Pancreas (tissue), 10 donors: ENCODE data around the gene EFHD2. TPM values are rescaled to one million over a fixed set of nuclear protein-coding genes. Genes with fewer than 3 reads are reported as not detected.
A peak's percentile ranks its signal among the peaks of the same experiment; 100 is the strongest.

ENCODE experiments used
- ATAC-seq, 4 donors: fragments of 200-7000 bp; cut with Tn5 transposase; one replicate each; pipeline versions ENCODE4 v1.8.0 to v1.9.1; 2020; ENCODE audit warnings: mild to moderate bottlenecking in 4 of 4, moderate library complexity in 4 of 4
- DNase-seq, 6 donors: peaks; one replicate each; pipeline ENCODE4 v3.0.0-alpha.2; 2020
- FAIRE-seq: peaks from 2 replicates; lab custom pipeline; 2012; peaks lifted over from hg19 to GRCh38; lab: Jason Lieb, UNC
- H3K27ac ChIP-seq, 4 donors: fragments of 200-600 bp; sonication (generic); 1 replicate in 3 of 4; 2 replicates in 1 of 4; pipeline versions ENCODE4 v1.5.0 to v1.8.0; 2020
- H3K27me3 ChIP-seq, 4 donors: fragments of 200-600 bp; one replicate each; pipeline ENCODE4 v1.8.0; 2021
- H3K36me3 ChIP-seq, 3 donors: fragments of 200-600 bp; sonication (generic) in 1 of 3; one replicate each; pipeline versions ENCODE4 v1.5.0 to v1.8.0; 2020 to 2021
- H3K4me1 ChIP-seq, 3 donors: fragments of 200-600 bp; one replicate each; pipeline ENCODE4 v1.8.0; 2021
- H3K4me3 ChIP-seq, 4 donors: fragments of 200-600 bp; sonication (generic) in 2 of 4; one replicate each; pipeline versions ENCODE4 v1.5.0 to v1.8.0; 2020 to 2021
- H3K9me3 ChIP-seq, 4 donors: fragments of 200-600 bp; one replicate each; pipeline ENCODE4 v1.8.0; 2021
- WGBS, 2 donors: extraction: QIAGEN DNeasy Blood & Tissue Kit; methylation state at CpG; one replicate each; pipeline ENCODE4 v1.1.7; 2013; 5-methylcytosine and 5-hydroxymethylcytosine counted together
- intact Hi-C, 3 donors: fragments of 100-400 bp; cut with DNase I; formaldehyde crosslinking; loops; one replicate each; pipeline versions ENCODE4 v1.11.1 to v1.14.2; 2022
- polyA plus RNA-seq, 2 donors: library from polyadenylated mRNA; stranded (reverse); fragments of 200-250 nt; gene quantifications; one replicate each; pipeline ENCODE4 v1.2.3, GENCODE V29; 2013
- total RNA-seq, 6 donors: library from RNA; stranded (reverse); fragmentation: NEBNext Ultra II Directional in 4 of 6; extraction: Animal tissue kit (Norgen Biotek cat#: 25700) in 4 of 6; gene quantifications; one replicate each; pipeline versions ENCODE4 v1.2.1 to v1.2.4, GENCODE V29; 2021 to 2023
- TF ChIP-seq, protein P1 (sequence below), 4 donors: fragments of 200-600 bp; sonication (generic) in 3 of 4; IDR thresholded peaks; one replicate each; pipeline versions ENCODE4 v1.5.0 to v1.8.0; 2021; ENCODE audit warnings: antibody characterized with exemption in 4 of 4
- donor health status: healthy with polysubstance abuse.
- donor health status: DM: no; HTN: no; CAD: no; lungs with moderate emphysema.
- donor health status: DM: no; HTN: no; CAD: no.
- donor health status: control.
- donor health status: control.
- donor health status: Bipolar disorder and iron deficiency.
- donor health status: DM: yes; HTN: yes; CAD: no.
- donor health status: DM: no; HTN: no; CAD: no.
- donor health status: DM: no; HTN: no; CAD: no.
- donor health status: DM: yes; HTN: yes; CAD: no.

The EFHD2 gene
- total and polyA plus RNA-seq, 8 donors = 30.5 to 47.4 (median 38.8) TPM

DNA sequence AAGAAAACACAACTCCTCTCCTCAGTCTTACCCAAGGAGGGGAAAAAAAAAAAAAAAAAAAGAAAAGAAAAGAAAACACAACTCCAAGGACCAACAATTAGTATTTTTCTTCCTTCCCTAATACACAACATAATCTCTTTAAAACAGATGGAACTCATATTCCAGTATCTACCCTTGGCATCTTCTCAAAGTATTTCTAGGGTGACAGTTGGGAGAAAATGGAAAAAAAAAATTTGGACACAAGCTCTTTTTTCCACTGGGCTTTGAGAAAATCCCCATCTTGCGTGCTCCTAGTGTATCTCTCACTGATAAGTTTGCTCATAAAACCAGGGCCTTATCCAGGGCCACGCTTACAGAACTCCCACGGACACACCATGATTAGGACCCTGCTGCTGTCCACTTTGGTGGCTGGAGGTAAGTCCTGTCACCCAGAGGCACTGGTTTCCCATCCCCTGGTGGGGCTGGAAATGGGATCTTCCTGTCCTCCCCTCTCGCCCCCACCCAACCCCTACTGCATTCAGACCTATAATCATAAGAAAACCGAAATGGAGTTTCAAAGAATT, 66.1 kb downstream of the EFHD2 start, which contains the start of gene CELA2B:
Gene CELA2B, plus strand, starts transcription at position 353 of the 563 bp plus-strand sequence. Its CDS starts 22 bp downstream, at position 375.
- intact Hi-C loops = no loop called here
- no peak for DNase-seq
- TF ChIP-seq, protein P1, sequence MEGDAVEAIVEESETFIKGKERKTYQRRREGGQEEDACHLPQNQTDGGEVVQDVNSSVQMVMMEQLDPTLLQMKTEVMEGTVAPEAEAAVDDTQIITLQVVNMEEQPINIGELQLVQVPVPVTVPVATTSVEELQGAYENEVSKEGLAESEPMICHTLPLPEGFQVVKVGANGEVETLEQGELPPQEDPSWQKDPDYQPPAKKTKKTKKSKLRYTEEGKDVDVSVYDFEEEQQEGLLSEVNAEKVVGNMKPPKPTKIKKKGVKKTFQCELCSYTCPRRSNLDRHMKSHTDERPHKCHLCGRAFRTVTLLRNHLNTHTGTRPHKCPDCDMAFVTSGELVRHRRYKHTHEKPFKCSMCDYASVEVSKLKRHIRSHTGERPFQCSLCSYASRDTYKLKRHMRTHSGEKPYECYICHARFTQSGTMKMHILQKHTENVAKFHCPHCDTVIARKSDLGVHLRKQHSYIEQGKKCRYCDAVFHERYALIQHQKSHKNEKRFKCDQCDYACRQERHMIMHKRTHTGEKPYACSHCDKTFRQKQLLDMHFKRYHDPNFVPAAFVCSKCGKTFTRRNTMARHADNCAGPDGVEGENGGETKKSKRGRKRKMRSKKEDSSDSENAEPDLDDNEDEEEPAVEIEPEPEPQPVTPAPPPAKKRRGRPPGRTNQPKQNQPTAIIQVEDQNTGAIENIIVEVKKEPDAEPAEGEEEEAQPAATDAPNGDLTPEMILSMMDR (IDR thresholded peaks at IDR 0.05) = no peak
- no peak for FAIRE-seq
- no peak within 1 kb of the TSS for H3K4me3 ChIP-seq
- no peaks in the 10 kb centered on the region for H3K9me3 ChIP-seq
- no peaks in the 10 kb centered on the region for H3K27me3 ChIP-seq
- peak in 3 of 4 donors; percentile 7 to 52 (median 33) for ATAC-seq
- WGBS, 2 donors = 41 to 42% methylated on average over 5 of the region's 5 CpGs
- no peaks in the 10 kb centered on the region for H3K36me3 ChIP-seq
- H3K27ac ChIP-seq = peak within 1 kb of the TSS in 3 of 4 donors; percentile 18 to 62 (median 36)
- H3K4me1 ChIP-seq = peaks cover 5 to 15% (median 13%) of the 10 kb centered on the region in 3 donors

DNA sequence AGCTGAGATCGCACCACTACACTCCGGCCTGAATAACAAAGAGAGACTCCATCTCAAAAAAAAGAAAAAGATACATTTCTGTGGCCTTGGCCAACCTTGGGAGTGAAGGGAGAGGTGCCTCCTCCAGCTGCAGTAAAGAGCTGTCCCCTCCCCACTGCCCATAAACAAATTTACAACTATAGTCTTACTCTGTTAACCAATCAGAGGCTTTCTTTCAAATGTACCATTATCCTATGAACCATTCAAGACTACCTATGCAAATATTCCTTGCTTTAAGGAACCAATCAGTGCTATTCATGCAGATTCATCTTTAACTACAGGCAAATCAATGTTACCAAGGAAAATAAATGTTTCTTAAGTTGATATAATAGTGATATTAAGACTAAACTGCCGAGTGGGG, 67.2 kb downstream of the EFHD2 start:
- WGBS, 2 donors = 36 to 42% methylated on average over 3 of the region's 3 CpGs
- FAIRE-seq (no peak), DNase-seq (no peak), ATAC-seq (peak; percentile 33 to 46 (median 35))
- Histone ChIP-seq H3K4me3 (no peak overlapping the region), H3K27me3 (no peaks in the 10 kb centered on the region), H3K4me1 (peaks cover 5 to 15% (median 13%) of the 10 kb centered on the region in 3 donors), H3K9me3 (no peaks in the 10 kb centered on the region), H3K27ac (peak overlapping the region in 2 of 4 donors; percentile 36 to 62), H3K36me3 (no peaks in the 10 kb centered on the region)
- intact Hi-C loops = no loop called here
- TF ChIP-seq, protein P1 (IDR thresholded peaks at IDR 0.05) = no peak

DNA sequence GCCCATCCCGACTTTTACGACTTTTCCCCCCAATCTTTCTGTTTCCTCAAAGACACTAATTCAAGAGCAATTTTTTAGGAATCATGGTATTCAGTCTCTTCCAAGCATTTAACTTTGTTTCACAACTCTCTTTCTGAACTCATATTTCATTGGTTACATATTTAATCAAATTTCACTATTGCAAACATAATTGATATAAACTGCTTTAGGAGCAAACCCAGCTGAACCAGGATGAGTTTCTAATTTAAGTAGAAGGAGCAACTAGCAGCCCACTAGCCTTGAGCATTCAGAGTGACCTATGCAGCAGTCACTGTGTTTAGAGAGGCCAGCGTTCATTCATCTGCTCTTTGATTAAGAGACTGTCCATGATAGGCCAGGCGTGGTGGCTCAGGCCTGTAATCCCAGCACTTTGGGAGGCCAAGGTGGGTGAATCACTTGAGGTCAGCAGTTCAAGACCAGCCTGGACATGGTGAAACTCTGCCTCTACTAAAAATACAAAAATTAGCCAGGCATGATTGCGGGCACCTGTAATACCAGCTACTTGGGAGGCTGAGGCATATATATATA, 68.0 kb downstream of the EFHD2 start:
- Histone ChIP-seq H3K36me3 (no peaks in the 10 kb centered on the region), H3K4me3 (peak overlapping the region in 1 of 4 donors; percentile 0), H3K9me3 (no peaks in the 10 kb centered on the region), H3K27me3 (no peaks in the 10 kb centered on the region), H3K4me1 (peaks cover 5 to 15% (median 13%) of the 10 kb centered on the region in 3 donors), H3K27ac (peak overlapping the region in 1 of 4 donors; percentile 62)
- FAIRE-seq (no peak), DNase-seq (no peak), ATAC-seq (peak in 1 of 4 donors; percentile 12)
- WGBS, 2 donors = 36 to 47% methylated on average over 5 of the region's 5 CpGs
- TF ChIP-seq, protein P1 (IDR thresholded peaks at IDR 0.05) = no peak
- intact Hi-C loops = no loop called here

Other genes starting within 250 kb of the EFHD2 start
- 1 to 10 TPM; 1.1 to 5.5 (median 2.2) TPM for gene FHAD1, start 162.7 kb upstream of the EFHD2 start, total RNA-seq
- 1 to 10 TPM in 1 of 2 donors, under 1 TPM in 1; 0.75 to 2.1 TPM for gene FHAD1, start 162.7 kb upstream of the EFHD2 start, polyA plus RNA-seq
- gene CTRC, start 28.6 kb downstream of the EFHD2 start, total RNA-seq = over 10,000 TPM in 1 of 6 donors, 1,000 to 10,000 TPM in 5; 7,866 to 13,867 (median 8,408) TPM
- 1,000 to 10,000 TPM; 3,972 to 5,613 TPM for gene CTRC, start 28.6 kb downstream of the EFHD2 start, polyA plus RNA-seq
- gene CELA2A, start 46.8 kb downstream of the EFHD2 start, total RNA-seq = over 10,000 TPM in 2 of 6 donors, 1,000 to 10,000 TPM in 3, 100 to 1,000 TPM in 1; 360 to 20,184 (median 5,030) TPM
- 1,000 to 10,000 TPM; 2,295 to 3,502 TPM for gene CELA2A, start 46.8 kb downstream of the EFHD2 start, polyA plus RNA-seq
- gene CELA2B, start 66.2 kb downstream of the EFHD2 start, total RNA-seq = 1,000 to 10,000 TPM in 2 of 6 donors, 100 to 1,000 TPM in 4; 310 to 2,290 (median 800) TPM
- gene CELA2B, start 66.2 kb downstream of the EFHD2 start, polyA plus RNA-seq = 100 to 1,000 TPM; 186 to 203 TPM
- 10 to 100 TPM in 1 of 6 donors, 1 to 10 TPM in 5; 6.6 to 16.3 (median 8.4) TPM for gene CASP9, start 114.3 kb downstream of the EFHD2 start, total RNA-seq
- gene CASP9, start 114.3 kb downstream of the EFHD2 start, polyA plus RNA-seq = 10 to 100 TPM; 18.5 to 32.0 TPM
- 10 to 100 TPM in 3 of 6 donors, 1 to 10 TPM in 3; 8.7 to 16.2 (median 10.2) TPM for gene DNAJC16, start 117.0 kb downstream of the EFHD2 start, total RNA-seq
- 1 to 10 TPM; 5.0 to 6.3 TPM for gene DNAJC16, start 117.0 kb downstream of the EFHD2 start, polyA plus RNA-seq
- gene AGMAT, start 175.2 kb downstream of the EFHD2 start, total RNA-seq = 1 to 10 TPM in 1 of 6 donors, under 1 TPM in 5; 0.43 to 1.0 (median 0.55) TPM
- gene AGMAT, start 175.2 kb downstream of the EFHD2 start, polyA plus RNA-seq = under 1 TPM; 0.28 to 0.30 TPM
- gene DDI2, start 207.6 kb downstream of the EFHD2 start, total RNA-seq = 10 to 100 TPM; 12.5 to 17.8 (median 16.3) TPM
- 1 to 10 TPM; 4.7 to 7.0 TPM for gene DDI2, start 207.6 kb downstream of the EFHD2 start, polyA plus RNA-seq